HEK293 (cell line): ENCODE results near the gene SLCO4A1.

ENCODE experiments used
- BCL11B ChIP-seq: fragments of 450-650 bp; formaldehyde crosslinking; IDR thresholded peaks from 2 replicates; pipeline ENCODE4 v1.5.1; 2016; ENCODE audit warnings: low read depth, missing biosample characterization, missing genetic modification characterization
- FEZF1 ChIP-seq: fragments of 450-650 bp; formaldehyde crosslinking; IDR thresholded peaks from 2 replicates; pipeline ENCODE4 v1.5.1; 2016; ENCODE audit warnings: missing biosample characterization, missing genetic modification characterization
- GLIS2 ChIP-seq: fragments of 450-650 bp; formaldehyde crosslinking; IDR thresholded peaks from 2 replicates; pipeline ENCODE4 v1.5.1; 2016; ENCODE audit warnings: missing biosample characterization, missing genetic modification characterization
- HOXD13 ChIP-seq: sonication (generic); formaldehyde crosslinking; IDR thresholded peaks from 2 replicates; pipeline ENCODE4 v1.8.0; 2022; ENCODE audit warnings: missing genetic modification reagents, borderline replicate concordance
- IKZF3 ChIP-seq: fragments of 450-650 bp; IDR thresholded peaks from 2 replicates; pipeline ENCODE4 v1.5.0; 2018; ENCODE audit warnings: missing biosample characterization, mild to moderate bottlenecking, missing genetic modification characterization, moderate library complexity
- KLF16 ChIP-seq: fragments of 450-650 bp; formaldehyde crosslinking; IDR thresholded peaks from 2 replicates; pipeline ENCODE4 v1.5.1; 2017; ENCODE audit warnings: missing biosample characterization, missing genetic modification characterization
- MYNN ChIP-seq: fragments of 450-650 bp; formaldehyde crosslinking; IDR thresholded peaks from 2 replicates; pipeline ENCODE4 v1.5.1; 2016; ENCODE audit warnings: missing biosample characterization, missing genetic modification characterization, borderline replicate concordance
- PRDM2 ChIP-seq: fragments of 450-650 bp; formaldehyde crosslinking; IDR thresholded peaks from 2 replicates; pipeline ENCODE4 v1.5.1; 2016; ENCODE audit warnings: missing biosample characterization, missing genetic modification characterization, borderline replicate concordance
- SALL2 ChIP-seq: fragments of 450-650 bp; formaldehyde crosslinking; IDR thresholded peaks from 2 replicates; pipeline ENCODE4 v1.5.0; 2017; ENCODE audit warnings: missing biosample characterization, mild to moderate bottlenecking, missing genetic modification characterization, borderline replicate concordance
- WT1 ChIP-seq: fragments of 450-650 bp; formaldehyde crosslinking; IDR thresholded peaks from 2 replicates; pipeline ENCODE4 v1.5.1; 2016; ENCODE audit warnings: missing biosample characterization, missing genetic modification characterization
- YY1 ChIP-seq: fragments of 450-650 bp; formaldehyde crosslinking; IDR thresholded peaks from 2 replicates; pipeline ENCODE4 v1.5.1; 2018; ENCODE audit warnings: missing biosample characterization, missing genetic modification characterization
- ZBTB11 ChIP-seq: fragments of 450-650 bp; formaldehyde crosslinking; conservative IDR thresholded peaks from 2 replicates; pipeline ENCODE4 v1.5.1; 2016; ENCODE audit warnings: low read depth, missing biosample characterization, missing genetic modification characterization
- ZNF10 ChIP-seq: fragments of 450-650 bp; formaldehyde crosslinking; IDR thresholded peaks from 2 replicates; pipeline ENCODE4 v1.5.1; 2017; ENCODE audit warnings: missing biosample characterization, missing genetic modification characterization
- ZNF146 ChIP-seq: fragments of 450-650 bp; formaldehyde crosslinking; IDR thresholded peaks from 2 replicates; pipeline ENCODE4 v1.5.1; 2016; ENCODE audit warnings: missing biosample characterization, missing genetic modification characterization
- ZNF155 ChIP-seq: fragments of 450-650 bp; formaldehyde crosslinking; IDR thresholded peaks from 2 replicates; pipeline ENCODE4 v1.5.1; 2016; ENCODE audit warnings: missing biosample characterization, missing genetic modification characterization
- ZNF169 ChIP-seq: fragments of 450-650 bp; formaldehyde crosslinking; IDR thresholded peaks from 2 replicates; pipeline ENCODE4 v1.5.1; 2016; ENCODE audit warnings: missing biosample characterization, missing genetic modification characterization
- ZNF214 ChIP-seq: fragments of 450-650 bp; formaldehyde crosslinking; IDR thresholded peaks from 2 replicates; pipeline ENCODE4 v1.5.1; 2017; ENCODE audit warnings: missing biosample characterization, mild to moderate bottlenecking, missing genetic modification characterization, borderline replicate concordance
- ZNF266 ChIP-seq: fragments of 450-650 bp; formaldehyde crosslinking; IDR thresholded peaks from 2 replicates; pipeline ENCODE4 v1.5.1; 2016; ENCODE audit warnings: missing biosample characterization, missing genetic modification characterization, low read depth
- ZNF501 ChIP-seq: fragments of 450-650 bp; formaldehyde crosslinking; IDR thresholded peaks from 2 replicates; pipeline ENCODE4 v1.5.1; 2016; ENCODE audit warnings: missing biosample characterization, missing genetic modification characterization
- ZNF514 ChIP-seq: fragments of 450-650 bp; formaldehyde crosslinking; IDR thresholded peaks from 2 replicates; pipeline ENCODE4 v1.5.1; 2016; ENCODE audit warnings: missing biosample characterization, missing genetic modification characterization
- ZNF561 ChIP-seq: fragments of 450-650 bp; IDR thresholded peaks from 2 replicates; pipeline ENCODE4 v1.5.1; 2018; ENCODE audit warnings: missing biosample characterization, missing genetic modification characterization, borderline replicate concordance
- ZNF645 ChIP-seq: fragments of 450-650 bp; formaldehyde crosslinking; IDR thresholded peaks from 2 replicates; pipeline ENCODE4; 2016; ENCODE audit warnings: missing biosample characterization, missing genetic modification characterization
- ZNF707 ChIP-seq: fragments of 450-650 bp; formaldehyde crosslinking; IDR thresholded peaks from 2 replicates; pipeline ENCODE4 v1.5.1; 2016; ENCODE audit warnings: missing biosample characterization, missing genetic modification characterization
- ZNF747 ChIP-seq: fragments of 450-650 bp; formaldehyde crosslinking; IDR thresholded peaks from 2 replicates; pipeline ENCODE4 v1.5.1; 2016; ENCODE audit warnings: missing biosample characterization, missing genetic modification characterization
- ZNF830 ChIP-seq: fragments of 450-650 bp; IDR thresholded peaks from 2 replicates; pipeline ENCODE4 v1.5.0; 2018; ENCODE audit warnings: missing biosample characterization, missing genetic modification characterization, low read depth, mild to moderate bottlenecking, moderate library complexity
- TF ChIP-seq, protein P1 (sequence below): sonication (generic); formaldehyde crosslinking; IDR thresholded peaks from 2 replicates; pipeline ENCODE4 v1.8.1; 2022; ENCODE audit warnings: mild to moderate bottlenecking, moderate library complexity, missing genetic modification reagents
- TF ChIP-seq, protein P2 (sequence below): fragments of 450-650 bp; formaldehyde crosslinking; IDR thresholded peaks from 2 replicates; pipeline ENCODE4 v1.5.1; 2016; ENCODE audit warnings: missing biosample characterization, missing genetic modification characterization

SLCO4A1 gene

GRCh38 chr20:62642051-62642665 is at the start of gene SLCO4A1 (continued):
- TF ChIP-seq ZNF830 (tag by site-specific recombination) (no peak), ZNF266 (no peak), IKZF3 (tag by site-specific recombination) (peak; percentile 84), ZNF514 (tag by site-specific recombination) (no peak), ZNF707 (no peak), MYNN (tag by site-specific recombination) (no peak), ZNF169 (tag by site-specific recombination) (no peak), PRDM2 (no peak), KLF16 (tag by site-specific recombination) (peak; percentile 84), YY1 (tag by site-specific recombination) (peak; percentile 47; the same call in 1 of the 2 replicates), ZNF561 (peak; percentile 94), ZNF214 (tag by site-specific recombination) (no peak), GLIS2 (tag by site-specific recombination) (peak; percentile 94), ZNF146 (tag by site-specific recombination) (no peak), ZNF155 (no peak), ZNF501 (tag by site-specific recombination) (no peak; the same call in 1 of the 2 replicates), SALL2 (tag by site-specific recombination) (no peak), BCL11B (no peak), ZBTB11 (tag by site-specific recombination) (0 out of 2 replicates have a peak, but pooled peaks have one; percentile 0), FEZF1 (no peak), WT1 (tag by site-specific recombination) (peak; percentile 56; the same call in 1 of the 2 replicates), HOXD13 (no peak), ZNF645 (tag by site-specific recombination) (no peak), ZNF747 (tag by site-specific recombination) (no peak), ZNF10 (tag by site-specific recombination) (peak; percentile 47; the same call in 1 of the 2 replicates)
- TF ChIP-seq, protein P1, sequence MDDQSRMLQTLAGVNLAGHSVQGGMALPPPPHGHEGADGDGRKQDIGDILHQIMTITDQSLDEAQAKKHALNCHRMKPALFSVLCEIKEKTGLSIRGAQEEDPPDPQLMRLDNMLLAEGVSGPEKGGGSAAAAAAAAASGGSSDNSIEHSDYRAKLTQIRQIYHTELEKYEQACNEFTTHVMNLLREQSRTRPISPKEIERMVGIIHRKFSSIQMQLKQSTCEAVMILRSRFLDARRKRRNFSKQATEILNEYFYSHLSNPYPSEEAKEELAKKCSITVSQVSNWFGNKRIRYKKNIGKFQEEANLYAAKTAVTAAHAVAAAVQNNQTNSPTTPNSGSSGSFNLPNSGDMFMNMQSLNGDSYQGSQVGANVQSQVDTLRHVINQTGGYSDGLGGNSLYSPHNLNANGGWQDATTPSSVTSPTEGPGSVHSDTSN: 0 out of 2 replicates have a peak, but pooled peaks have one; percentile 66
- TF ChIP-seq, protein P2, sequence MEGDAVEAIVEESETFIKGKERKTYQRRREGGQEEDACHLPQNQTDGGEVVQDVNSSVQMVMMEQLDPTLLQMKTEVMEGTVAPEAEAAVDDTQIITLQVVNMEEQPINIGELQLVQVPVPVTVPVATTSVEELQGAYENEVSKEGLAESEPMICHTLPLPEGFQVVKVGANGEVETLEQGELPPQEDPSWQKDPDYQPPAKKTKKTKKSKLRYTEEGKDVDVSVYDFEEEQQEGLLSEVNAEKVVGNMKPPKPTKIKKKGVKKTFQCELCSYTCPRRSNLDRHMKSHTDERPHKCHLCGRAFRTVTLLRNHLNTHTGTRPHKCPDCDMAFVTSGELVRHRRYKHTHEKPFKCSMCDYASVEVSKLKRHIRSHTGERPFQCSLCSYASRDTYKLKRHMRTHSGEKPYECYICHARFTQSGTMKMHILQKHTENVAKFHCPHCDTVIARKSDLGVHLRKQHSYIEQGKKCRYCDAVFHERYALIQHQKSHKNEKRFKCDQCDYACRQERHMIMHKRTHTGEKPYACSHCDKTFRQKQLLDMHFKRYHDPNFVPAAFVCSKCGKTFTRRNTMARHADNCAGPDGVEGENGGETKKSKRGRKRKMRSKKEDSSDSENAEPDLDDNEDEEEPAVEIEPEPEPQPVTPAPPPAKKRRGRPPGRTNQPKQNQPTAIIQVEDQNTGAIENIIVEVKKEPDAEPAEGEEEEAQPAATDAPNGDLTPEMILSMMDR (tag by site-specific recombination): peak; percentile 68; the same call in 1 of the 2 replicates
